Endothelial cell of umbilical vein (primary cell): ENCODE results near the gene MYO16.

ENCODE experiments used
- EZH2 ChIP-seq: IDR thresholded peaks from 2 replicates; pipeline ENCODE4 v1.6.1; 2012; ENCODE audit warnings: borderline replicate concordance, low read depth, mild to moderate bottlenecking, moderate library complexity, low read length, inconsistent platforms; ENCODE audit not compliant: severe bottlenecking
- JUN ChIP-seq: IDR thresholded peaks from 2 replicates; pipeline ENCODE4 v1.6.1; 2011; ENCODE audit warnings: borderline replicate concordance, low read depth; ENCODE audit not compliant: insufficient read length, insufficient read depth
- POLR2A ChIP-seq: IDR thresholded peaks from 2 replicates; pipeline ENCODE4 v1.6.1; 2012; ENCODE audit warnings: low read depth, mild to moderate bottlenecking, control low read depth, low read length
- POLR2AphosphoS5 ChIP-seq: IDR thresholded peaks from 2 replicates; pipeline ENCODE4 v1.6.1; 2012; ENCODE audit warnings: low read depth, mild to moderate bottlenecking, control low read depth, low read length, moderate library complexity; ENCODE audit not compliant: insufficient read depth
- TF ChIP-seq, protein P1 (sequence below), 2 donors: IDR thresholded peaks; 1 replicate in 1 of 2; 2 replicates in 1 of 2; pipeline ENCODE4 v1.5.1; 2011; ENCODE audit warnings: low read length in 2 of 2, mild to moderate bottlenecking in 2 of 2, moderate library complexity in 2 of 2, control low read depth in 1 of 2, inconsistent platforms in 1 of 2, low read depth in 1 of 2; ENCODE audit not compliant: insufficient read depth in 1 of 2; ENCODE audit errors: extremely low read depth in 1 of 2

DNA sequence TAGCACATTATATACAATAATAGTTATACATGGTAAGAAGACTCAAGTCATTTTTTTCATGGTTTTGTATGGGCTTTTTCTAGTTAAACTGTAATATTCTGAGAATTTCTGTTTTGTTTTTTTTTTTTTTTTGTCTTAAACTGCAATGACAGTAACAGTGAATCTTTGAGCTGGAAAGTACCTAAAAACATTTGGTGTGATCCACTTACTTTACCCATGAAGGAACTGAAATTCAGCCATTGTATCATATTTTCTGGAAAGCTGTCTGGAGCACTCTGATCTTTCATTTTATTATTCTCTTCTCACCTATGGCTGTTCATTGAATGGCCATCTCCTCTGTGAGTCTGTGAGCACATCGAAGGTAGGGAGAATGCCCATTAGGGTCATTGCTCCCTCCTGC, 37.8 kb downstream of the MYO16 start:
- TF ChIP-seq, protein P1, sequence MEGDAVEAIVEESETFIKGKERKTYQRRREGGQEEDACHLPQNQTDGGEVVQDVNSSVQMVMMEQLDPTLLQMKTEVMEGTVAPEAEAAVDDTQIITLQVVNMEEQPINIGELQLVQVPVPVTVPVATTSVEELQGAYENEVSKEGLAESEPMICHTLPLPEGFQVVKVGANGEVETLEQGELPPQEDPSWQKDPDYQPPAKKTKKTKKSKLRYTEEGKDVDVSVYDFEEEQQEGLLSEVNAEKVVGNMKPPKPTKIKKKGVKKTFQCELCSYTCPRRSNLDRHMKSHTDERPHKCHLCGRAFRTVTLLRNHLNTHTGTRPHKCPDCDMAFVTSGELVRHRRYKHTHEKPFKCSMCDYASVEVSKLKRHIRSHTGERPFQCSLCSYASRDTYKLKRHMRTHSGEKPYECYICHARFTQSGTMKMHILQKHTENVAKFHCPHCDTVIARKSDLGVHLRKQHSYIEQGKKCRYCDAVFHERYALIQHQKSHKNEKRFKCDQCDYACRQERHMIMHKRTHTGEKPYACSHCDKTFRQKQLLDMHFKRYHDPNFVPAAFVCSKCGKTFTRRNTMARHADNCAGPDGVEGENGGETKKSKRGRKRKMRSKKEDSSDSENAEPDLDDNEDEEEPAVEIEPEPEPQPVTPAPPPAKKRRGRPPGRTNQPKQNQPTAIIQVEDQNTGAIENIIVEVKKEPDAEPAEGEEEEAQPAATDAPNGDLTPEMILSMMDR (IDR thresholded peaks at IDR 0.05; ENCODE audit: extremely low read depth in 1 of 2, insufficient read depth in 1 of 2, low read depth in 1 of 2, low read length in 2 of 2), result no peak
- no peak for TF ChIP-seq EZH2
- TF ChIP-seq JUN, result no peak
- TF ChIP-seq POLR2A, result no peak
- no peak for TF ChIP-seq POLR2AphosphoS5
